Activated T-helper 1 cell treated with Interleukin-2 at 50 U/mL for 16 hours (primary cell): ENCODE measurements around the gene ASPRV1.
A peak's percentile ranks its signal among the peaks of the same experiment; 100 is the strongest.
"Not testable (repeated sequence)": the region's sequence is repeated elsewhere in the genome, so short reads cannot be mapped to it uniquely, and the experiment has no call there.

ENCODE experiments used
- DNase-seq: peaks from one replicate; pipeline ENCODE4 v3.0.0-alpha.2; 2020; ENCODE audit warnings: low read depth

ASPRV1 gene

DNA sequence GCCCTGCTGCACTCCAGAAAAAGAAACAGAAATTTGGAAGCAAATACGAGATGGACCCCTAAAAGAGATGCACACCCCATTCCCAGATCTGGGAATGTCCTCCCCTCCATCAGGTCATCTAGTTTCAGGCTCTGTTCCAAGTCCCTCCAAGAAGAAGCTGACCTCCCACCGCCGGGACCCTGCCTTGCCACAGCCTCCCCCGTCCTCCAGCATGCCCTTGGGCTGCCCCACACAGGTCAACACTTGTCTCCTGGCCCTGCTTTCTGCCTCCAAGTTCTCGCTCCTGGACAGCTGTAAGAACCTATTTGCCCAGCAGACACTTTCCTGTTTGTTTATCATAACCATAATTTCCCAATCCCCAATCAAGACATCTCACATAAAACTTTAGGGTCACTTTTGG lies 2.0 kb downstream of the ASPRV1 start:
- no peak for DNase-seq

DNA sequence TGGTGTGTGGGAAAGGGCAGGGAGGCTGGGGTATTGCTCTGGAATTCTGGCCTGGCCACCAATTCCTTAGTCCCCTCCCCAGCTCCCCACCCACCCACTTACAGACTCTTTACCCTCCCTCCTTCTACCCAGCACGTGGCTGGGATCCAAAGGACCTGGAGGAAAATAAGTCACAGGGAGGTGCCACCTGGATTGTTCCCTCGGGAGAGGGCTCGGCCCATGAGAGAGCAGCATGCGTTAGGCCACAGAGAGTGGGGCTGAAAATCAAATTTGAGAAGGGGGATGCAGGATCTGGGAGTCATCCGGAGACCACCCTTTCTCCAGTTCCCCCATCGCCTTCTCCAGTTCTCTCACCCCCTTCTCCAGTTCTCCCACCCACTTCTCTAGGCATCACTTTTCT lies 3.0 kb downstream of the ASPRV1 start:
- no peak for DNase-seq

- no peak for DNase-seq
Observed at GRCh38 chr2:69957965-69958364, 3.5 kb downstream of the ASPRV1 start.

DNA sequence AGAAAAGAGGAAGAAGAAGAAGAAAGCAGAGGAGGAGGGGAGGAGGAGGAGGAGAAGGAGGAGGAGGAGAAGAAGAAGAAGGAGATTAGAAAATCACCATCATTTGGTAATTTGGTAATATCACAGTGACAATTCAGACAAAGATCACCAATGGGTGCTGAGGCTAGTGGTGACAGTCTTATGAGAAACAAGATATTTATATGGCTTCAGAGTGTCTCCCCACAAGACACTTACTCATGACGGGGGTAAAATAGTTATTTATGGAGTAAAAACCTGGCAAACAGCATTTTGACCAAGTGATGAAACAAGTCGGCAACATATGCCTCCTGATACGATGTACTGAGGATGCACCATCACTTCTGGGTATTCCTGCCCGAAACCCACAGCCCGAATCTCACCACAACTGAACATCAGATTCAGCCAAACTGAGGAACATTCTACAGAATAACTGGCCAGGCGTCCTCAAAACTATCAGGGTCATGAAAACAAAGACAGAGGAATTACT lies 4.9 kb downstream of the ASPRV1 start:
- no peak for DNase-seq

DNA sequence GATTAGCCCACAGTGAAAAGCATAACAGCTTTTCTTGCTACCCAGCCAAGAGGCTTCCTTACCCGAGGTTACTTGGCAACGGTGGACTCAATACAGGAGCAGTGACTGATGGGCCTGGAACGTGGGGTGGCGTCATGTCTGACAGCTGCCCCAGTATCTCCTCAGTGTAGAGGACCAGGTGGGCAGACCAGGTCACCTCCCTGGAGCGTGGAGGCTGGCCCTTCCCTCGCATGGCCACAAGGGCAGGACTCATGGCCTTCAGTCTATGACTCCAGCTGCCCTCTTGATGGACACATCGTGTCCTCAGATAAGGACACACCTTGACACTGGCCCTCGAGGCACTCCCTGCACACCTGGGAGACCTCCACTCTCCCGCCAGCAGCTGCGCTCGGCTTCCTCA lies 6.4 kb downstream of the ASPRV1 start:
- no peak for DNase-seq

- DNase-seq, result no peak
Observed at GRCh38 chr2:69954084-69954483, 7.3 kb downstream of the ASPRV1 start.

GRCh38 chr2:69952336-69953115 lies 8.9 kb downstream of the ASPRV1 start:
- no peak for DNase-seq

DNA sequence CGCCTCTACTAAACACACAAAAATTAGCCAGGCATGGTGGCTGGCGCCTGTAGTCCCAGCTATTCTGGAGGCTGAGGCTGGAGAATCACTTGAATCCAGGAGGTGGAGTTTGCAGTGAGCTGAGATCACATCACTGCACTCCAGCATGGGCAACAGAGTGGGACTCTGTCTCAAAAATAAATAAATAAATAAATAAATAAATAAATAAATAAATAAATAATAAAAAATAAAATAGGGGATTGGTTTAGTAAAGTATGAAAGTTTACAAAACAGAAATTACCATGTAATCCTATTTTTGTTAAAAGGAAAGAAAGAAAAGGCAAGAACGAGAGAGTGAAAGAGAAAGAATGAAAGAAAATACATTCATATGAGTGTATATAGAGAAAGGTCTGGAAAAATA lies 10.8 kb downstream of the ASPRV1 start:
- DNase-seq, result not testable (repeated sequence)

GRCh38 chr2:69950241-69950640 lies 11.2 kb downstream of the ASPRV1 start:
- DNase-seq, result no peak

DNA sequence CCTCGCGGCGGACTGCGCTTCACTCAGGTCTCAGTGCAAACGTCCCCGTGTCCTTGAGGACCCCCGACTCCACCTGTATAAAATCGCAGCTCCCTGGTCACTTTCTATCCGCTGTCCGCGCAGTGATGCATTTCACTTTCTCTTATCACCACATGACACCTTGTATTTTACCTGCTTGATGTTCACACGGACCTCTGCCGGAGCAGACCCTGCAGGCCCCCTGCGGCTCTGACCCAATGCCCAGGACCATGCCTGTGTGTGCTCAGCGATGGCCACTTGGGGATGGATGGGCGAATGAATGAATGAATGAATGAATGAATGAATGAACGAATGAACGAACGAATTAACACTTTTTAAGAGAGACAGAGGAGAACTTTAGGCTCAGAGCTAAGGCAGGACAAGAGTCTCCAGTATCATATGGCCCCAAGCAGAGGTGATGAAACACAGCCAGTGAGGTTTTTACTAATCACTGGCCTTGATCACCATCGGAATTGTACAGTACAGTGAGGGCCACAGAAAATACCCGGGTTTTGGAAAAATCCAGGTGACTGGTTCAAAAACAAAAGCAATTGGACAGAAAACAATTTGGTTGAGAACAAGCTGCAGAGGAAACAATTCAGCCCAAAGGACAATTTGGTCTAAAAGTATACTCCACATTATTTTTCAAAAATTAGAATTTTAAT lies 12.3 kb downstream of the ASPRV1 start:
- DNase-seq, result no peak

GRCh38 chr2:69948032-69948962 lies 13.1 kb downstream of the ASPRV1 start:
- no peak for DNase-seq

- no peak for DNase-seq
Observed at GRCh38 chr2:69947325-69947931, 14.0 kb downstream of the ASPRV1 start.

DNA sequence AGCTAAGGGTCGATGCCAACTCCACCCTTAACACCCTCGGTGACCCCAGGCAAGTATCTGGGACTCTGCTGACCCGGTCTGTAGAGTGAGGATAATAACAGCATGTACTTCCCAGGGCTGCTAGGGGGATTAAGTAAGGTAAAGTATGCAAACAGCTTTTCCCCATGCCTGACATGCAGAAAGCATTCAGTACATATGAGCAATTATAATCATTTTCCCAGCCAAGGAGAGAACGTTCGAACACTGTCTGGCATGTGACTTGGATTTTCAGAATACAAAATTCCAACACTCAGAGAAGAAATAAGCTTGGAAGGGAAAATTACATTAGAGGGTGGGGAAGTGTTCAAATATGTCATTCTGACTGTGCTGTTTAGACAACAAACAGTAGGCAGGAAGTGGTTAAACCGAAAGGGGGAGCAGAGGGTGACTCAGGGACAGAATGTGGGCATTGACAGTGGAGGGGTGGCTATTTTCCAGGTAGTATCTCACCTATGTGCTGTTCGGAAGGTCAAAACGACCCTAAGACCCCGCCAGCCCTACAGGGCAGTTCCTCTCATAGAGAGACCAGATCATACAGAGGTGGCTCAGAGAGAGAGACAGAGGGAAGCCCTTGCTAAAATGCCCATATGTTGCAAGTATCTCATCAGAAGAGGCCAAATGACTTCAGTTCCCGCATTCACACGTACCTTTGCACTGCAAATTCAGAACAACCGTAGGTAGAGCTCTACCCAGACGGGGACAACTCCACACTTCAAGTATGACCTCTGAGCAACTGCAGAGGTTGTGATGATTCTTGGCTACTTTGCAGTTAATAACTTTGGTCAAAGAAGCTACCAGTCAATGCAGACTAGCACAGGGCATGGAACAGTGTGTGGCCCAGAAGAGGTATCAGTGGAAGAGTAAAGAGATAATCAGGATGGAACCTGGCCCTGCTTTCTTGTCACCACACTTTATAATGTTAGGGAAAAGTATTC lies 14.8 kb downstream of the ASPRV1 start:
- peak; percentile 33 for DNase-seq

GRCh38 chr2:69945941-69946340 lies 15.5 kb downstream of the ASPRV1 start:
- no peak for DNase-seq

DNA sequence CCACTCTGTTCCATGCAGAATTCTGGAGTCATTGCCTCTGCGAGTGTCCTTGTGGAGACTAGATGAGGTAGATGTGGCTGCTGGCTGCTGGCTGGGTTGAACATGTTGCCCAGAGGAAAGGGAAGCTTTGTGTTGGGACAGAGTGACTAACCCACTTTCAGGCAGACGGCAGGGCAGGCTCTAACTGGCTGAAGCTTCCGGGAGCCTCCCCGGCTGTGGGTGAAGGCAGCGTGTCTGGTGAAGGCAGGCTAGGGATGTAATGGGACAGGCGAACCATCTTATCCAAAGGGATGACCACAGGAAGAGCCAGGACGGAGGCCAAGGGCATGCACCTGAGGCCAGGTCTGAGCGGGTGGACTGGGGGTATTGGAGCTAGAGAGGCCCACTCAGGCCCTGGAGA lies 16.0 kb downstream of the ASPRV1 start:
- DNase-seq, result no peak

DNA sequence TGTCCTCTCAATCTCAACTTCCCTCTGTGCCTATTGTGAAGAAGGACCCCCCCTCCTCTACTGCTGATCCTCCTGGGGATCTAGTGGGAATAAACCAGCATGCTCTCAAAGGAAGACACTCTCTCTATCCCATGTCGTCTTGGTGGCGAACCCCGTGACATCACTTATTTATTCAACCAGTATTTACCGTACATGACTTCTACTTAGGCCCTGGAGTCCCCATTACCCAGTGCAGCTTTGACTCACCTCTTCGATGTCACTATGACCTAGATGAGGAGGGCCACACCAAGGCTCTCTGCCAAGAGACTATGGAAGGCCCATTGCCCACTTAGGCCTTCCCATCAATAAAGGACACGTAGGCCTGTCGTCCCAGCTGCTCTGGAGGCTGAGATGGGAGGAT lies 16.7 kb downstream of the ASPRV1 start:
- no peak for DNase-seq

DNA sequence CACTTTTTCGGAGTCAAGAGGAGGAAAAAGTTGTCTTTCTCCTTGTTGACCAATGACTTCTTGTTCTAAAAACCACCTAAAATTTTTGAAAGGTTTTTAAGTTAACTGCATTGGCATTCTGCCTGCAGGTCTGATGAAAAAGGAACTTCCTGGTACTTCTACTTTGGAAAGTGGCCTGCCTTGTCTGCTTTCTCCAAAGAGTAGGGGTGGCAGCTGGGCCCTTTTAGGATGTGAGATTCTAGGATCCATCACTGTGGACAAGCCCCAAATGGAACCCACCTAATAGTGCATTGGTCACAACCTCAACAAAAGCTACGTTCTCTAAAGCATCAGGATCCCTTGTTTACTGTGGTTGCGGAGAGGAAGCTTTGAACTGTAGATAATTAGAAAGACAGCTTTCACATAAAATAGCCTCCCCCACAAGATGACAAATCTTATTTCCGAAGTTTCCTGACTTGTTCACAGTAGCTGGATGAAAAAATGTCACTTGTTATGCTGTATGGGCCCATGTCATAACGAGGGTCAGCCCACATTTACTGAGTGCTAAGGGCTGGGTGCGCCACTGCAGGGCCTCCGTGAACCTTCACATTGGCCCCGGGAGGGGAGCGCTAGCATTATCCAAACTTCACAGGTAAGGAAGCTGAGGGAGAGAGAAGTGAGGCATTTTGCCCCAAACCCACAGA lies 17.4 kb downstream of the ASPRV1 start:
- DNase-seq, result no peak

DNA sequence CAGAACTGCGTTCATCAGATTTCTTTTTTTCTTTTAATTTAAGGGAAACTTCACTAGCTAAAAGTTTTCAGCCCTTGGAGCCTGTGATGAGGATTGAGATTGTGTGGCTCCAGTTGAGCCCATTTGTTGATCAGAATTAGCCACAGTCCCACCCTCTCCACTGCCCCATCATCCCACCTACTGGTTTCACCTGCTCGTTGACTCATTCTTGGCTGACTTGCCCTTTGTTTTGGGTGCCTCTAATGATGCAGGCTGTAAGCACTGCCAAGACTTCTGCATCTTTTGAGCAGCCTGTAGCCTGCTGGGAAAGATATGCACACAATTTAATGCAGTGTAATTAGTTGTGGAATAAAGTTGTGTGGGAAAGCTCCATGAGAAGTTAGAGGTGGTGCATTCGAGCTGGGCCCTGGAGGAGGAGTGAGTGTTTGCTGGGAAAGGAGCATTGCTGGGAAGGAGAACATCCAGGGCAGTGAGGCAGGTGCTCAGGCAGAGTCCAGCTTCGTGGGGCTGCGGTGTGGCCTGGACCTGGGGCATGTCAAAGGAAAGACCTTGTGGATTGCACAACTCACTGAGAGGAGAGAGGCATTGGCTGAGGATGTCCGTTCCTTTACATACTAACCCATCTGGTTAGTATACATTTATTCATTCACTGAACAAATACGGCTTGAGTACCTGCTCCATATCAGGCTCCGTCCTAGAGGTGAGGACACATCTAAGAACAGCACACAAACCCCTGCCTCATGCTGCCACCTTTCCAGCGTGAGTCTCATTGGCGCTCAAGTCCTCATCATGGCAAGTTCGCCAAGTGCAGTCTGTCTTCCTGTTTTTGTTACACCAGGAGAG lies 18.2 kb downstream of the ASPRV1 start:
- no peak for DNase-seq

DNA sequence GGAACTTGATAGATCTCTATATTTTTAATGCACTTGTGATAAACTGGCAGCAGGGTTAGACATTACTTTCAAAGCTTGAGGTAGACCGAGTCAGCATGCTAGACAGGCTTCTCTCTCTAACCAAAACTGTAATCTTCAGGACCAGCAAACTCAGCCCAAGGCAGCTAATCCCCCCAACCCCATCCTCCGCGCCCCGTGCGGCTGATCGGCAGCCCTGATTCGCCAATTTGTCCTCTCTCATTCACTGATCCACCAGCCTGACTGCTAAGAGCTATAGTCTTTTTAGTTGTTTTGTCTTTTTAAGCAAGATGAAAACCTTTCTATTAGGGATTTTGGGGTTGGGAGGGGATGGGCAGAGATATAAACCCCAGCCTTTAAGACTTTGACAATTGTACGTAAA lies 20.7 kb downstream of the ASPRV1 start:
- DNase-seq, result no peak
